HepG2 (cell line): ENCODE results near the gene MAGI1. TPM values are rescaled to one million over a fixed set of nuclear protein-coding genes. Genes with fewer than 3 reads are reported as not detected.

ENCODE experiments used
- ATAC-seq: fragments of 200-7000 bp; cut with Tn5 transposase; 3 replicates; pipeline ENCODE4 v1.9.1; 2020; ENCODE audit warnings: mild to moderate bottlenecking, moderate library complexity
- BruUV-seq: library from RNA; stranded (reverse); fragments of 400-500 nt; replicated peaks from 2 replicates; lab custom pipeline; 2021; lab: Mats Ljungman, UMichigan
- CTCF ChIA-PET: fragments of 300-600 bp; formaldehyde crosslinking; extraction: SDS; loops from one replicate; lab custom pipeline; 2021; ENCODE audit warnings: low total read pairs, inconsistent platforms, low intra/inter-chr PET ratio; lab: Yijun Ruan, JAX
- POLR2A ChIA-PET: fragments of 350-600 bp; sonication (Branson Sonifier 250); formaldehyde crosslinking; loops from one replicate; lab custom pipeline; 2020; ENCODE audit warnings: antibody characterized with exemption, inconsistent platforms; lab: Yijun Ruan, JAX
- DNase-seq: peaks from one replicate; pipeline ENCODE4 v3.0.0-alpha.2; 2015; ENCODE audit warnings: low spot score
- FAIRE-seq: peaks from 3 replicates; lab custom pipeline; 2011; peaks lifted over from hg19 to GRCh38; lab: Jason Lieb, UNC
- H2AFZ ChIP-seq: one replicate; pipeline ENCODE4 v1.6.1; 2011; ENCODE audit warnings: low read length, inconsistent platforms
- H3K27ac ChIP-seq: fragments of 300-600 bp; 3 replicates; pipeline ENCODE4 v1.8.0; 2011; ENCODE audit warnings: mixed run types, mild to moderate bottlenecking, mixed read lengths, low read length, inconsistent platforms; ENCODE audit not compliant: insufficient read depth; ENCODE audit errors: extremely low read length
- H3K27me3 ChIP-seq, 2 experiments: fragments of 200-600 bp in 1 of 2; 2 replicates in 1 of 2; 3 replicates in 1 of 2; pipeline versions ENCODE4 v1.6.0 to v1.8.0; 2011; ENCODE audit warnings: low read length in 2 of 2, mild to moderate bottlenecking in 2 of 2, moderate library complexity in 2 of 2, inconsistent platforms in 1 of 2; ENCODE audit not compliant: insufficient read depth in 2 of 2, control insufficient read depth in 1 of 2
- H3K36me3 ChIP-seq, 2 experiments: fragments of 200-600 bp in 1 of 2; replicated peaks in 1 of 2; 2 replicates in 1 of 2; 3 replicates in 1 of 2; pipeline versions ENCODE4 v1.5.1 to v1.8.0; 2011; ENCODE audit warnings: low read length in 2 of 2, inconsistent platforms in 1 of 2; ENCODE audit not compliant: insufficient read depth in 2 of 2, control insufficient read depth in 1 of 2
- H3K4me1 ChIP-seq: 2 replicates; pipeline ENCODE4 v1.5.1; 2012; ENCODE audit warnings: low read length, inconsistent platforms; ENCODE audit not compliant: insufficient read depth
- H3K4me2 ChIP-seq: 2 replicates; pipeline ENCODE4 v1.6.0; 2011; ENCODE audit warnings: low read depth, low read length, inconsistent platforms
- H3K4me3 ChIP-seq, 3 experiments: fragments of 200-600 bp in 1 of 3; sonication (generic), shearing (Covaris generic) in 1 of 3; replicated peaks in 1 of 3; 2 replicates each; pipeline ENCODE4 v1.5.1; 2011 to 2016; ENCODE audit warnings: low read length in 3 of 3, inconsistent platforms in 2 of 3, low read depth in 2 of 3, mild to moderate bottlenecking in 2 of 3, control low read depth in 1 of 3, mixed read lengths in 1 of 3; ENCODE audit not compliant: insufficient read depth in 1 of 3
- H3K79me2 ChIP-seq: one replicate; pipeline ENCODE4 v1.6.1; 2011; ENCODE audit warnings: low read length, inconsistent platforms; ENCODE audit not compliant: insufficient read depth
- H3K9ac ChIP-seq: 2 replicates; pipeline ENCODE4 v1.6.0; 2011; ENCODE audit warnings: mild to moderate bottlenecking, low read depth, low read length, inconsistent platforms; ENCODE audit not compliant: insufficient read depth
- H3K9me3 ChIP-seq: 2 replicates; pipeline ENCODE4 v1.5.1; 2012; ENCODE audit warnings: mild to moderate bottlenecking, low read length
- H4K20me1 ChIP-seq: 2 replicates; pipeline ENCODE4 v1.6.0; 2011; ENCODE audit warnings: inconsistent platforms, mild to moderate bottlenecking, low read length, moderate library complexity; ENCODE audit not compliant: insufficient read depth
- ARID3A ChIP-seq: IDR thresholded peaks from 2 replicates; pipeline ENCODE4 v1.6.1; 2012; ENCODE audit warnings: low read depth, low read length, improper control_type of control experiment
- ARNT ChIP-seq: fragments of 450-650 bp; IDR thresholded peaks from 2 replicates; pipeline ENCODE4 v1.6.1; 2017
- HDAC2 ChIP-seq: sonication (generic); formaldehyde crosslinking; IDR thresholded peaks from 2 replicates; pipeline ENCODE4 v1.4.0; 2020; ENCODE audit warnings: missing genetic modification reagents
- KAT2B ChIP-seq: fragments of 150-350 bp; IDR thresholded peaks from 2 replicates; pipeline ENCODE4 v1.6.1; 2014; ENCODE audit warnings: low read depth, low read length, borderline replicate concordance
- KMT2A ChIP-seq: sonication (generic); formaldehyde crosslinking; IDR thresholded peaks from 2 replicates; pipeline ENCODE4 v1.4.0; 2020; ENCODE audit warnings: missing genetic modification reagents
- MAF1 ChIP-seq: sonication (generic); formaldehyde crosslinking; IDR thresholded peaks from 2 replicates; pipeline ENCODE4 v1.5.0; 2020; ENCODE audit warnings: missing genetic modification reagents, borderline replicate concordance
- RORA ChIP-seq: sonication (generic); formaldehyde crosslinking; IDR thresholded peaks from 2 replicates; pipeline ENCODE4 v1.5.0; 2020; ENCODE audit warnings: mild to moderate bottlenecking, missing genetic modification reagents, moderate library complexity
- SRF ChIP-seq: IDR thresholded peaks from 2 replicates; pipeline ENCODE4 v1.6.1; 2011; ENCODE audit warnings: mild to moderate bottlenecking, low read depth, low read length, moderate library complexity
- SSRP1 ChIP-seq: IDR thresholded peaks from 2 replicates; pipeline ENCODE4 v1.6.1; 2016; ENCODE audit warnings: control low read depth
- TP53 ChIP-seq: sonication (generic); formaldehyde crosslinking; conservative IDR thresholded peaks from 2 replicates; pipeline ENCODE4 v1.4.0; 2020; ENCODE audit warnings: missing genetic modification reagents
- ZNF431 ChIP-seq: sonication (generic); formaldehyde crosslinking; IDR thresholded peaks from 2 replicates; pipeline ENCODE4 v1.9.0; 2022; ENCODE audit warnings: missing genetic modification reagents, low read depth, mild to moderate bottlenecking, borderline replicate concordance
- ZXDC ChIP-seq: sonication (generic); formaldehyde crosslinking; IDR thresholded peaks from 2 replicates; pipeline ENCODE4 v1.5.0; 2020; ENCODE audit warnings: mild to moderate bottlenecking, missing genetic modification reagents
- WGBS: methylation state at CpG from one replicate; pipeline ENCODE4 v1.1.6; 2017; ENCODE audit warnings: low lambda C conversion rate; 5-methylcytosine and 5-hydroxymethylcytosine counted together
- in situ Hi-C: cut with HindIII; loops from 2 replicates; pipeline ENCODE4 v1.10.0; 2017; ENCODE audit warnings: low pct_unique_long_range_greater_than_20kb; ENCODE audit not compliant: extremely low pct_ligation_motif_present
- intact Hi-C: fragments of 100-400 bp; cut with micrococcal nuclease; formaldehyde crosslinking; loops from one replicate; pipeline ENCODE4 v1.10.0; 2022; ENCODE audit not compliant: unreplicated experiment
- polyA plus RNA-seq, 8 experiments: library from polyadenylated mRNA; depleted of rRNA in 3 of 8; stranded (reverse) in 7 of 8; unstranded in 1 of 8; fragments of >200 nt; fragmentation: Illumina TruSeq in 4 of 8; extraction: Trizol in 4 of 8; gene quantifications; 2 replicates each; pipeline versions ENCODE4 v1.2.1 to v1.2.3, GENCODE V29; 2011 to 2016; ENCODE audit warnings: low read depth in 4 of 8, missing spikeins in 1 of 8, mixed read lengths in 1 of 8; ENCODE audit not compliant: insufficient read depth in 1 of 8
- total RNA-seq, 5 experiments: library from RNA; depleted of rRNA; stranded (reverse); fragments of >200 nt; fragmentation: Illumina TruSeq; extraction: Trizol; gene quantifications; 2 replicates each; pipeline ENCODE4 v1.2.3, GENCODE V29; 2016; ENCODE audit warnings: low read depth in 1 of 5
- TF ChIP-seq, protein P1 (sequence below): sonication (generic); formaldehyde crosslinking; IDR thresholded peaks from 2 replicates; pipeline ENCODE4 v1.5.1; 2020; ENCODE audit warnings: missing genetic modification reagents, mild to moderate bottlenecking, borderline replicate concordance
- TF ChIP-seq, protein P2 (sequence below): sonication (generic); formaldehyde crosslinking; IDR thresholded peaks from 2 replicates; pipeline ENCODE4 v1.4.0; 2020; ENCODE audit warnings: missing genetic modification reagents, borderline replicate concordance
- TF ChIP-seq, protein P3 (sequence below): sonication (generic); formaldehyde crosslinking; conservative IDR thresholded peaks from 2 replicates; pipeline ENCODE4 v1.4.0; 2020; ENCODE audit warnings: missing genetic modification reagents
- TF ChIP-seq, protein P4 (sequence below): IDR thresholded peaks from 2 replicates; pipeline ENCODE4 v1.6.1; 2016; ENCODE audit warnings: mild to moderate bottlenecking

MAGI1 gene
- total and polyA plus RNA-seq, 2 of the 13 experiments (the other 11 are each of a cell fraction or from before 2014, with no cell fraction given): 22.2 to 26.0 TPM

- no peak overlapping the region for H3K9ac ChIP-seq
- 100% methylated on average over 2 of the region's 3 CpGs for WGBS
- H3K9me3 ChIP-seq: no peaks in the 10 kb centered on the region
- ATAC-seq (no peak), DNase-seq (no peak), FAIRE-seq (no peak)
- H3K79me2 ChIP-seq: no peaks in the 10 kb centered on the region
- H3K4me3 ChIP-seq: no peak overlapping the region
- H4K20me1 ChIP-seq: peaks cover 11% of the 10 kb centered on the region
- H3K36me3 ChIP-seq: no peaks in the 10 kb centered on the region
- no peaks in the 10 kb centered on the region for H3K27me3 ChIP-seq
- ChIA-PET CTCF (no interaction called here), POLR2A (no interaction called here)
- in situ Hi-C loops (no loop called here), intact Hi-C loops (no loop called here)
- BruUV-seq: no TSS peak
- H3K4me1 ChIP-seq: no peaks in the 10 kb centered on the region
- H3K27ac ChIP-seq: no peak overlapping the region
- no peak overlapping the region for H2AFZ ChIP-seq
- no peak overlapping the region for H3K4me2 ChIP-seq
- TF ChIP-seq, protein P1, sequence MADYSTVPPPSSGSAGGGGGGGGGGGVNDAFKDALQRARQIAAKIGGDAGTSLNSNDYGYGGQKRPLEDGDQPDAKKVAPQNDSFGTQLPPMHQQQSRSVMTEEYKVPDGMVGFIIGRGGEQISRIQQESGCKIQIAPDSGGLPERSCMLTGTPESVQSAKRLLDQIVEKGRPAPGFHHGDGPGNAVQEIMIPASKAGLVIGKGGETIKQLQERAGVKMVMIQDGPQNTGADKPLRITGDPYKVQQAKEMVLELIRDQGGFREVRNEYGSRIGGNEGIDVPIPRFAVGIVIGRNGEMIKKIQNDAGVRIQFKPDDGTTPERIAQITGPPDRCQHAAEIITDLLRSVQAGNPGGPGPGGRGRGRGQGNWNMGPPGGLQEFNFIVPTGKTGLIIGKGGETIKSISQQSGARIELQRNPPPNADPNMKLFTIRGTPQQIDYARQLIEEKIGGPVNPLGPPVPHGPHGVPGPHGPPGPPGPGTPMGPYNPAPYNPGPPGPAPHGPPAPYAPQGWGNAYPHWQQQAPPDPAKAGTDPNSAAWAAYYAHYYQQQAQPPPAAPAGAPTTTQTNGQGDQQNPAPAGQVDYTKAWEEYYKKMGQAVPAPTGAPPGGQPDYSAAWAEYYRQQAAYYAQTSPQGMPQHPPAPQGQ: no peak
- TF ChIP-seq MAF1 (CRISPR knock-in tag): no peak
- no peak for TF ChIP-seq ARNT
- TF ChIP-seq, protein P2, sequence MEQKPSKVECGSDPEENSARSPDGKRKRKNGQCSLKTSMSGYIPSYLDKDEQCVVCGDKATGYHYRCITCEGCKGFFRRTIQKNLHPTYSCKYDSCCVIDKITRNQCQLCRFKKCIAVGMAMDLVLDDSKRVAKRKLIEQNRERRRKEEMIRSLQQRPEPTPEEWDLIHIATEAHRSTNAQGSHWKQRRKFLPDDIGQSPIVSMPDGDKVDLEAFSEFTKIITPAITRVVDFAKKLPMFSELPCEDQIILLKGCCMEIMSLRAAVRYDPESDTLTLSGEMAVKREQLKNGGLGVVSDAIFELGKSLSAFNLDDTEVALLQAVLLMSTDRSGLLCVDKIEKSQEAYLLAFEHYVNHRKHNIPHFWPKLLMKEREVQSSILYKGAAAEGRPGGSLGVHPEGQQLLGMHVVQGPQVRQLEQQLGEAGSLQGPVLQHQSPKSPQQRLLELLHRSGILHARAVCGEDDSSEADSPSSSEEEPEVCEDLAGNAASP (CRISPR knock-in tag): no peak
- no peak for TF ChIP-seq ZNF431 (CRISPR knock-in tag)
- no peak for TF ChIP-seq ARID3A
- TF ChIP-seq, protein P3, sequence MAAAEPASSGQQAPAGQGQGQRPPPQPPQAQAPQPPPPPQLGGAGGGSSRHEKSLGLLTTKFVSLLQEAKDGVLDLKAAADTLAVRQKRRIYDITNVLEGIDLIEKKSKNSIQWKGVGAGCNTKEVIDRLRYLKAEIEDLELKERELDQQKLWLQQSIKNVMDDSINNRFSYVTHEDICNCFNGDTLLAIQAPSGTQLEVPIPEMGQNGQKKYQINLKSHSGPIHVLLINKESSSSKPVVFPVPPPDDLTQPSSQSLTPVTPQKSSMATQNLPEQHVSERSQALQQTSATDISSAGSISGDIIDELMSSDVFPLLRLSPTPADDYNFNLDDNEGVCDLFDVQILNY: no peak
- TF ChIP-seq, protein P4, sequence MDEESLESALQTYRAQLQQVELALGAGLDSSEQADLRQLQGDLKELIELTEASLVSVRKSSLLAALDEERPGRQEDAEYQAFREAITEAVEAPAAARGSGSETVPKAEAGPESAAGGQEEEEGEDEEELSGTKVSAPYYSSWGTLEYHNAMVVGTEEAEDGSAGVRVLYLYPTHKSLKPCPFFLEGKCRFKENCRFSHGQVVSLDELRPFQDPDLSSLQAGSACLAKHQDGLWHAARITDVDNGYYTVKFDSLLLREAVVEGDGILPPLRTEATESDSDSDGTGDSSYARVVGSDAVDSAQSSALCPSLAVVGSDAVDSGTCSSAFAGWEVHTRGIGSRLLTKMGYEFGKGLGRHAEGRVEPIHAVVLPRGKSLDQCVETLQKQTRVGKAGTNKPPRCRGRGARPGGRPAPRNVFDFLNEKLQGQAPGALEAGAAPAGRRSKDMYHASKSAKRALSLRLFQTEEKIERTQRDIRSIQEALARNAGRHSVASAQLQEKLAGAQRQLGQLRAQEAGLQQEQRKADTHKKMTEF: no peak
- no peak for TF ChIP-seq TP53 (CRISPR knock-in tag)
- no peak for TF ChIP-seq SSRP1 (CRISPR knock-in tag)
- TF ChIP-seq HDAC2 (CRISPR knock-in tag): no peak
- no peak for TF ChIP-seq KMT2A
- TF ChIP-seq KAT2B: no peak
- no peak for TF ChIP-seq RORA (CRISPR knock-in tag)
- no peak for TF ChIP-seq ZXDC (CRISPR knock-in tag)
- TF ChIP-seq SRF: no peak
Measured at GRCh38 chr3:65484964-65485363, 553.8 kb downstream of the MAGI1 start.
